ENCODE results near the gene KRT6A.

DNA sequence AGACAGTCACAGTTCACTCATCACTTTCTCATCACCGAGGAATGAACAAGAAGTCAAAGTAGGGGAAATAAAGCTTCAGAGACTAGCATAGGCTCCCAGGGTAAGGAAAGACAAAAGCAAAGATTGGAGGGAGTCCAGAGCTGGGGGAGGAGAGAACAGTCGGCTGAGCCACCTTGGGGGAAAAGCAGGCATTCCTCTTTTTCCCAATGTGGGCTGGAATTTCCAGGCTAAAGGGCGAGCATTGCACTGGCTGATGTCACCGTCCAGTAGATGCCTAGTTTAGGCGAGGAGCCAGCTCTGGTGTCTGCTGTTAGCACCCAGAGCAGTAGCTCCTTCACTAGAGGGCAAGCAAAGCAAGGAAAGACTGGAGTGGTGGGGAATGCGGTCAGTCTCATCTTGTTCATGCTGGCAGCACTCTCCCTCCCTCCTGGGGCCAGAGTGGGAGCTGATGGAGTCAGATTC is 50.4 kb downstream of the KRT6A start:
- TF ChIP-seq POLR2A (IDR thresholded peaks at IDR 0.05), result no peak
- TF ChIP-seq, protein P1, sequence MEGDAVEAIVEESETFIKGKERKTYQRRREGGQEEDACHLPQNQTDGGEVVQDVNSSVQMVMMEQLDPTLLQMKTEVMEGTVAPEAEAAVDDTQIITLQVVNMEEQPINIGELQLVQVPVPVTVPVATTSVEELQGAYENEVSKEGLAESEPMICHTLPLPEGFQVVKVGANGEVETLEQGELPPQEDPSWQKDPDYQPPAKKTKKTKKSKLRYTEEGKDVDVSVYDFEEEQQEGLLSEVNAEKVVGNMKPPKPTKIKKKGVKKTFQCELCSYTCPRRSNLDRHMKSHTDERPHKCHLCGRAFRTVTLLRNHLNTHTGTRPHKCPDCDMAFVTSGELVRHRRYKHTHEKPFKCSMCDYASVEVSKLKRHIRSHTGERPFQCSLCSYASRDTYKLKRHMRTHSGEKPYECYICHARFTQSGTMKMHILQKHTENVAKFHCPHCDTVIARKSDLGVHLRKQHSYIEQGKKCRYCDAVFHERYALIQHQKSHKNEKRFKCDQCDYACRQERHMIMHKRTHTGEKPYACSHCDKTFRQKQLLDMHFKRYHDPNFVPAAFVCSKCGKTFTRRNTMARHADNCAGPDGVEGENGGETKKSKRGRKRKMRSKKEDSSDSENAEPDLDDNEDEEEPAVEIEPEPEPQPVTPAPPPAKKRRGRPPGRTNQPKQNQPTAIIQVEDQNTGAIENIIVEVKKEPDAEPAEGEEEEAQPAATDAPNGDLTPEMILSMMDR (IDR thresholded peaks at IDR 0.05 in 4 of 5, conservative IDR thresholded peaks at IDR 0.05 in 1 of 5), result no peak

Data from gastrocnemius medialis (tissue), 4 donors.